ENCODE results near the gene ASPDH. TPM values are rescaled to one million over a fixed set of nuclear protein-coding genes. Genes with fewer than 3 reads are reported as not detected.

Gene ASPDH
- total RNA-seq, 1 experiment from 2014 or later = not detected

DNA sequence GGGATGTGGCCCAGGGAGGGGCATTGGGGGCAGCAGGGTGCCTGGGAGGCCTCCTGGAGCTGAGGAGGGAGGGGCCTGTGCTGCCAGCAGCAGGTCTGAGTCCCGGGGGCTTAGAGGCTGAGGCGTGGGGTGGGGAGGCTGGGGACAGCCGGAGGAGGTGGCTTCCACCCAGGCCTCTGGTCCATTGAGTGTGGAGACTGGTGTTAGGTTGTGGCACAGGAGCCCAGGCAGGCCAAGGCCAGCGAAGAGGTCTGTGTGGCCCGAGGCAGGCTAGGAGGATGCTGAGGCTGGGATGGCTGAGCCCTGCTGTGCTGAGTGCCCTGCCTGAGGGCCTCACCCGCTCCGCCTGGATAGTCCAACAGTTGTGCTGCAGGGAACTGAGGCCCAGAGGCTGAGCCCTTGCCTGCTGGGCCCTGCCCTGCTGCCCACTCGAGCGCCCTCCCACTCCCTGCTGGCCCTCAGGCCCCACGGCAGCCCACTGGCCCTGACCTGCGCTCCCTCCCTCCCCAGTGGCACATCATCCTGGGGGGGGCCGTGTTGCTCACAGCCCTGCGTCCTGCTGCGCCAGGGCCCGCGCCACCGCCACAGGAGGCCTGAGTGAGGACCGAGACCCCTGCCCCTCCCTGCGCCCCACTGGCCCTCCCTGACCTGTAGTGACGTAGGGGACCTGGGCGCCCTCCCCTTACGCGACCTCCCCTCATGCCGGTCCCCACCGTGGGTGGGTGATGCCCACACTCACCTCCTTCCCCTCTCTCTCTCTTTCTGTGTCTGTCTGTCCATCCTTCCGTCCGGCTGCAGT is 32.2 kb downstream of the ASPDH start:
- Mint-ChIP-seq H3K27me3 (ENCODE audit: low read depth) (peaks cover 17% of the 10 kb centered on the region), H3K27ac (no peak overlapping the region), H3K36me3 (peaks cover 51% of the 10 kb centered on the region), H3K4me1 (peaks cover 9% of the 10 kb centered on the region), H3K4me3 (no peak overlapping the region), H3K9me3 (peaks cover 22% of the 10 kb centered on the region)
- POLR2A ChIA-PET = no interaction called here
- no peak for DNase-seq (ENCODE audit: low spot score)
- no peak for ATAC-seq
- CTCF ChIA-PET = no interaction called here
- TF ChIP-seq, protein P1, sequence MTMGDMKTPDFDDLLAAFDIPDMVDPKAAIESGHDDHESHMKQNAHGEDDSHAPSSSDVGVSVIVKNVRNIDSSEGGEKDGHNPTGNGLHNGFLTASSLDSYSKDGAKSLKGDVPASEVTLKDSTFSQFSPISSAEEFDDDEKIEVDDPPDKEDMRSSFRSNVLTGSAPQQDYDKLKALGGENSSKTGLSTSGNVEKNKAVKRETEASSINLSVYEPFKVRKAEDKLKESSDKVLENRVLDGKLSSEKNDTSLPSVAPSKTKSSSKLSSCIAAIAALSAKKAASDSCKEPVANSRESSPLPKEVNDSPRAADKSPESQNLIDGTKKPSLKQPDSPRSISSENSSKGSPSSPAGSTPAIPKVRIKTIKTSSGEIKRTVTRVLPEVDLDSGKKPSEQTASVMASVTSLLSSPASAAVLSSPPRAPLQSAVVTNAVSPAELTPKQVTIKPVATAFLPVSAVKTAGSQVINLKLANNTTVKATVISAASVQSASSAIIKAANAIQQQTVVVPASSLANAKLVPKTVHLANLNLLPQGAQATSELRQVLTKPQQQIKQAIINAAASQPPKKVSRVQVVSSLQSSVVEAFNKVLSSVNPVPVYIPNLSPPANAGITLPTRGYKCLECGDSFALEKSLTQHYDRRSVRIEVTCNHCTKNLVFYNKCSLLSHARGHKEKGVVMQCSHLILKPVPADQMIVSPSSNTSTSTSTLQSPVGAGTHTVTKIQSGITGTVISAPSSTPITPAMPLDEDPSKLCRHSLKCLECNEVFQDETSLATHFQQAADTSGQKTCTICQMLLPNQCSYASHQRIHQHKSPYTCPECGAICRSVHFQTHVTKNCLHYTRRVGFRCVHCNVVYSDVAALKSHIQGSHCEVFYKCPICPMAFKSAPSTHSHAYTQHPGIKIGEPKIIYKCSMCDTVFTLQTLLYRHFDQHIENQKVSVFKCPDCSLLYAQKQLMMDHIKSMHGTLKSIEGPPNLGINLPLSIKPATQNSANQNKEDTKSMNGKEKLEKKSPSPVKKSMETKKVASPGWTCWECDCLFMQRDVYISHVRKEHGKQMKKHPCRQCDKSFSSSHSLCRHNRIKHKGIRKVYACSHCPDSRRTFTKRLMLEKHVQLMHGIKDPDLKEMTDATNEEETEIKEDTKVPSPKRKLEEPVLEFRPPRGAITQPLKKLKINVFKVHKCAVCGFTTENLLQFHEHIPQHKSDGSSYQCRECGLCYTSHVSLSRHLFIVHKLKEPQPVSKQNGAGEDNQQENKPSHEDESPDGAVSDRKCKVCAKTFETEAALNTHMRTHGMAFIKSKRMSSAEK (CRISPR knock-in tag; IDR thresholded peaks at IDR 0.05; ENCODE audit: borderline replicate concordance) = no peak
- TF ChIP-seq NR2C2 (CRISPR knock-in tag; IDR thresholded peaks at IDR 0.05) (no peak), HMGA2 (CRISPR knock-in tag; IDR thresholded peaks at IDR 0.05) (no peak), MYBL2 (CRISPR knock-in tag; IDR thresholded peaks at IDR 0.05) (no peak), ZNF396 (CRISPR knock-in tag; IDR thresholded peaks at IDR 0.05; ENCODE audit: borderline replicate concordance) (no peak), GABPB1 (CRISPR knock-in tag; IDR thresholded peaks at IDR 0.05) (no peak), ZNF671 (CRISPR knock-in tag; IDR thresholded peaks at IDR 0.05) (no peak), ESRRA (CRISPR knock-in tag; IDR thresholded peaks at IDR 0.05; ENCODE audit: borderline replicate concordance) (no peak), TEAD1 (CRISPR knock-in tag; IDR thresholded peaks at IDR 0.05) (no peak)
- TF ChIP-seq, protein P2, sequence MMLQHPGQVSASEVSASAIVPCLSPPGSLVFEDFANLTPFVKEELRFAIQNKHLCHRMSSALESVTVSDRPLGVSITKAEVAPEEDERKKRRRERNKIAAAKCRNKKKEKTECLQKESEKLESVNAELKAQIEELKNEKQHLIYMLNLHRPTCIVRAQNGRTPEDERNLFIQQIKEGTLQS (CRISPR knock-in tag; conservative IDR thresholded peaks at IDR 0.05) = no peak
- TF ChIP-seq, protein P3, sequence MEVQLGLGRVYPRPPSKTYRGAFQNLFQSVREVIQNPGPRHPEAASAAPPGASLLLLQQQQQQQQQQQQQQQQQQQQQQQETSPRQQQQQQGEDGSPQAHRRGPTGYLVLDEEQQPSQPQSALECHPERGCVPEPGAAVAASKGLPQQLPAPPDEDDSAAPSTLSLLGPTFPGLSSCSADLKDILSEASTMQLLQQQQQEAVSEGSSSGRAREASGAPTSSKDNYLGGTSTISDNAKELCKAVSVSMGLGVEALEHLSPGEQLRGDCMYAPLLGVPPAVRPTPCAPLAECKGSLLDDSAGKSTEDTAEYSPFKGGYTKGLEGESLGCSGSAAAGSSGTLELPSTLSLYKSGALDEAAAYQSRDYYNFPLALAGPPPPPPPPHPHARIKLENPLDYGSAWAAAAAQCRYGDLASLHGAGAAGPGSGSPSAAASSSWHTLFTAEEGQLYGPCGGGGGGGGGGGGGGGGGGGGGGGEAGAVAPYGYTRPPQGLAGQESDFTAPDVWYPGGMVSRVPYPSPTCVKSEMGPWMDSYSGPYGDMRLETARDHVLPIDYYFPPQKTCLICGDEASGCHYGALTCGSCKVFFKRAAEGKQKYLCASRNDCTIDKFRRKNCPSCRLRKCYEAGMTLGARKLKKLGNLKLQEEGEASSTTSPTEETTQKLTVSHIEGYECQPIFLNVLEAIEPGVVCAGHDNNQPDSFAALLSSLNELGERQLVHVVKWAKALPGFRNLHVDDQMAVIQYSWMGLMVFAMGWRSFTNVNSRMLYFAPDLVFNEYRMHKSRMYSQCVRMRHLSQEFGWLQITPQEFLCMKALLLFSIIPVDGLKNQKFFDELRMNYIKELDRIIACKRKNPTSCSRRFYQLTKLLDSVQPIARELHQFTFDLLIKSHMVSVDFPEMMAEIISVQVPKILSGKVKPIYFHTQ (CRISPR knock-in tag; IDR thresholded peaks at IDR 0.05) = no peak
- TF ChIP-seq, protein P4, sequence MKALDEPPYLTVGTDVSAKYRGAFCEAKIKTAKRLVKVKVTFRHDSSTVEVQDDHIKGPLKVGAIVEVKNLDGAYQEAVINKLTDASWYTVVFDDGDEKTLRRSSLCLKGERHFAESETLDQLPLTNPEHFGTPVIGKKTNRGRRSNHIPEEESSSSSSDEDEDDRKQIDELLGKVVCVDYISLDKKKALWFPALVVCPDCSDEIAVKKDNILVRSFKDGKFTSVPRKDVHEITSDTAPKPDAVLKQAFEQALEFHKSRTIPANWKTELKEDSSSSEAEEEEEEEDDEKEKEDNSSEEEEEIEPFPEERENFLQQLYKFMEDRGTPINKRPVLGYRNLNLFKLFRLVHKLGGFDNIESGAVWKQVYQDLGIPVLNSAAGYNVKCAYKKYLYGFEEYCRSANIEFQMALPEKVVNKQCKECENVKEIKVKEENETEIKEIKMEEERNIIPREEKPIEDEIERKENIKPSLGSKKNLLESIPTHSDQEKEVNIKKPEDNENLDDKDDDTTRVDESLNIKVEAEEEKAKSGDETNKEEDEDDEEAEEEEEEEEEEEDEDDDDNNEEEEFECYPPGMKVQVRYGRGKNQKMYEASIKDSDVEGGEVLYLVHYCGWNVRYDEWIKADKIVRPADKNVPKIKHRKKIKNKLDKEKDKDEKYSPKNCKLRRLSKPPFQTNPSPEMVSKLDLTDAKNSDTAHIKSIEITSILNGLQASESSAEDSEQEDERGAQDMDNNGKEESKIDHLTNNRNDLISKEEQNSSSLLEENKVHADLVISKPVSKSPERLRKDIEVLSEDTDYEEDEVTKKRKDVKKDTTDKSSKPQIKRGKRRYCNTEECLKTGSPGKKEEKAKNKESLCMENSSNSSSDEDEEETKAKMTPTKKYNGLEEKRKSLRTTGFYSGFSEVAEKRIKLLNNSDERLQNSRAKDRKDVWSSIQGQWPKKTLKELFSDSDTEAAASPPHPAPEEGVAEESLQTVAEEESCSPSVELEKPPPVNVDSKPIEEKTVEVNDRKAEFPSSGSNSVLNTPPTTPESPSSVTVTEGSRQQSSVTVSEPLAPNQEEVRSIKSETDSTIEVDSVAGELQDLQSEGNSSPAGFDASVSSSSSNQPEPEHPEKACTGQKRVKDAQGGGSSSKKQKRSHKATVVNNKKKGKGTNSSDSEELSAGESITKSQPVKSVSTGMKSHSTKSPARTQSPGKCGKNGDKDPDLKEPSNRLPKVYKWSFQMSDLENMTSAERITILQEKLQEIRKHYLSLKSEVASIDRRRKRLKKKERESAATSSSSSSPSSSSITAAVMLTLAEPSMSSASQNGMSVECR (CRISPR knock-in tag; IDR thresholded peaks at IDR 0.05; ENCODE audit: borderline replicate concordance) = no peak
- TF ChIP-seq, protein P5, sequence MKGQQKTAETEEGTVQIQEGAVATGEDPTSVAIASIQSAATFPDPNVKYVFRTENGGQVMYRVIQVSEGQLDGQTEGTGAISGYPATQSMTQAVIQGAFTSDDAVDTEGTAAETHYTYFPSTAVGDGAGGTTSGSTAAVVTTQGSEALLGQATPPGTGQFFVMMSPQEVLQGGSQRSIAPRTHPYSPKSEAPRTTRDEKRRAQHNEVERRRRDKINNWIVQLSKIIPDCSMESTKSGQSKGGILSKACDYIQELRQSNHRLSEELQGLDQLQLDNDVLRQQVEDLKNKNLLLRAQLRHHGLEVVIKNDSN (CRISPR knock-in tag; IDR thresholded peaks at IDR 0.05) = no peak
- TF ChIP-seq, protein P6, sequence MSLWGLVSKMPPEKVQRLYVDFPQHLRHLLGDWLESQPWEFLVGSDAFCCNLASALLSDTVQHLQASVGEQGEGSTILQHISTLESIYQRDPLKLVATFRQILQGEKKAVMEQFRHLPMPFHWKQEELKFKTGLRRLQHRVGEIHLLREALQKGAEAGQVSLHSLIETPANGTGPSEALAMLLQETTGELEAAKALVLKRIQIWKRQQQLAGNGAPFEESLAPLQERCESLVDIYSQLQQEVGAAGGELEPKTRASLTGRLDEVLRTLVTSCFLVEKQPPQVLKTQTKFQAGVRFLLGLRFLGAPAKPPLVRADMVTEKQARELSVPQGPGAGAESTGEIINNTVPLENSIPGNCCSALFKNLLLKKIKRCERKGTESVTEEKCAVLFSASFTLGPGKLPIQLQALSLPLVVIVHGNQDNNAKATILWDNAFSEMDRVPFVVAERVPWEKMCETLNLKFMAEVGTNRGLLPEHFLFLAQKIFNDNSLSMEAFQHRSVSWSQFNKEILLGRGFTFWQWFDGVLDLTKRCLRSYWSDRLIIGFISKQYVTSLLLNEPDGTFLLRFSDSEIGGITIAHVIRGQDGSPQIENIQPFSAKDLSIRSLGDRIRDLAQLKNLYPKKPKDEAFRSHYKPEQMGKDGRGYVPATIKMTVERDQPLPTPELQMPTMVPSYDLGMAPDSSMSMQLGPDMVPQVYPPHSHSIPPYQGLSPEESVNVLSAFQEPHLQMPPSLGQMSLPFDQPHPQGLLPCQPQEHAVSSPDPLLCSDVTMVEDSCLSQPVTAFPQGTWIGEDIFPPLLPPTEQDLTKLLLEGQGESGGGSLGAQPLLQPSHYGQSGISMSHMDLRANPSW (CRISPR knock-in tag; conservative IDR thresholded peaks at IDR 0.05; ENCODE audit: low read depth) = no peak
- TF ChIP-seq, protein P7, sequence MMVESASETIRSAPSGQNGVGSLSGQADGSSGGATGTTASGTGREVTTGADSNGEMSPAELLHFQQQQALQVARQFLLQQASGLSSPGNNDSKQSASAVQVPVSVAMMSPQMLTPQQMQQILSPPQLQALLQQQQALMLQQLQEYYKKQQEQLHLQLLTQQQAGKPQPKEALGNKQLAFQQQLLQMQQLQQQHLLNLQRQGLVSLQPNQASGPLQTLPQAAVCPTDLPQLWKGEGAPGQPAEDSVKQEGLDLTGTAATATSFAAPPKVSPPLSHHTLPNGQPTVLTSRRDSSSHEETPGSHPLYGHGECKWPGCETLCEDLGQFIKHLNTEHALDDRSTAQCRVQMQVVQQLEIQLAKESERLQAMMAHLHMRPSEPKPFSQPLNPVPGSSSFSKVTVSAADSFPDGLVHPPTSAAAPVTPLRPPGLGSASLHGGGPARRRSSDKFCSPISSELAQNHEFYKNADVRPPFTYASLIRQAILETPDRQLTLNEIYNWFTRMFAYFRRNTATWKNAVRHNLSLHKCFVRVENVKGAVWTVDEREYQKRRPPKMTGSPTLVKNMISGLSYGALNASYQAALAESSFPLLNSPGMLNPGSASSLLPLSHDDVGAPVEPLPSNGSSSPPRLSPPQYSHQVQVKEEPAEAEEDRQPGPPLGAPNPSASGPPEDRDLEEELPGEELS (CRISPR knock-in tag; IDR thresholded peaks at IDR 0.05) = no peak
- TF ChIP-seq, protein P8, sequence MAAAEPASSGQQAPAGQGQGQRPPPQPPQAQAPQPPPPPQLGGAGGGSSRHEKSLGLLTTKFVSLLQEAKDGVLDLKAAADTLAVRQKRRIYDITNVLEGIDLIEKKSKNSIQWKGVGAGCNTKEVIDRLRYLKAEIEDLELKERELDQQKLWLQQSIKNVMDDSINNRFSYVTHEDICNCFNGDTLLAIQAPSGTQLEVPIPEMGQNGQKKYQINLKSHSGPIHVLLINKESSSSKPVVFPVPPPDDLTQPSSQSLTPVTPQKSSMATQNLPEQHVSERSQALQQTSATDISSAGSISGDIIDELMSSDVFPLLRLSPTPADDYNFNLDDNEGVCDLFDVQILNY (CRISPR knock-in tag; IDR thresholded peaks at IDR 0.05) = no peak

Measured in WTC11 (cell line).